ENCODE results near the gene RASSF4. TPM values are rescaled to one million over a fixed set of nuclear protein-coding genes. Genes with fewer than 3 reads are reported as not detected.

Gene RASSF4
- total RNA-seq (1 to 10 TPM; 1.5 to 2.9 TPM), total RNA-seq (1.1 to 2.1 reads per million in 2 donors)

- Mint-ChIP-seq H3K4me1 (peaks cover 15% of the 10 kb centered on the region), H3K4me3 (peak within 1 kb of the TSS; percentile 86), H3K27me3 (no peaks in the 10 kb centered on the region), H3K27ac (peak within 1 kb of the TSS; percentile 77), H3K36me3 (ENCODE audit: low read depth) (peaks cover 8% of the 10 kb centered on the region)
- H3K9me3 ChIP-seq (ENCODE audit: control insufficient read depth, low read length, poor library complexity, severe bottlenecking), result no peaks in the 10 kb centered on the region
- DNase-seq (peak; percentile 85 to 91 (median 89)), ATAC-seq (peak; percentile 100)
Observed at GRCh38 chr10:44959247-44960087, at the start of gene RASSF4. Gene RASSF4 (plus strand): TSS chr10:44959802. CDS start chr10:44970203, 10,401 bp downstream.

- Mint-ChIP-seq H3K4me1 (peaks cover 7% of the 10 kb centered on the region), H3K36me3 (ENCODE audit: low read depth) (no peaks in the 10 kb centered on the region), H3K27me3 (peaks cover 15% of the 10 kb centered on the region), H3K4me3 (no peak overlapping the region), H3K27ac (no peak overlapping the region)
- no peak for DNase-seq
- ATAC-seq, result no peak
- no peaks in the 10 kb centered on the region for H3K9me3 ChIP-seq (ENCODE audit: control insufficient read depth, low read length, poor library complexity, severe bottlenecking)
Observed at GRCh38 chr10:44909910-44910309, 49.7 kb upstream of the RASSF4 start.

- ATAC-seq, result no peak
- Mint-ChIP-seq H3K4me1 (peaks cover 7% of the 10 kb centered on the region), H3K4me3 (no peak overlapping the region), H3K36me3 (ENCODE audit: low read depth) (no peaks in the 10 kb centered on the region), H3K27me3 (peaks cover 20% of the 10 kb centered on the region), H3K27ac (no peak overlapping the region)
- no peaks in the 10 kb centered on the region for H3K9me3 ChIP-seq (ENCODE audit: control insufficient read depth, low read length, poor library complexity, severe bottlenecking)
- no peak for DNase-seq
Observed at GRCh38 chr10:44910602-44911001, 49.0 kb upstream of the RASSF4 start.

- H3K27me3 Mint-ChIP-seq, result peaks cover 25% of the 10 kb centered on the region
- H3K4me3 Mint-ChIP-seq, result no peak within 1 kb of the TSS
- DNase-seq, result no peak
- H3K36me3 Mint-ChIP-seq (ENCODE audit: low read depth), result no peaks in the 10 kb centered on the region
- H3K9me3 ChIP-seq (ENCODE audit: control insufficient read depth, low read length, poor library complexity, severe bottlenecking), result no peaks in the 10 kb centered on the region
- peaks cover 7% of the 10 kb centered on the region for H3K4me1 Mint-ChIP-seq
- no peak for ATAC-seq
- no peak within 1 kb of the TSS for H3K27ac Mint-ChIP-seq
Observed at GRCh38 chr10:44911081-44911540, 48.5 kb upstream of the RASSF4 start, which contains the start of gene TMEM72. Gene TMEM72 (plus strand): TSS chr10:44911337. CDS start chr10:44911513, 176 bp downstream.

- H3K36me3 Mint-ChIP-seq (ENCODE audit: low read depth), result no peaks in the 10 kb centered on the region
- H3K27me3 Mint-ChIP-seq, result peaks cover 25% of the 10 kb centered on the region
- no peak for ATAC-seq
- no peaks in the 10 kb centered on the region for H3K9me3 ChIP-seq (ENCODE audit: control insufficient read depth, low read length, poor library complexity, severe bottlenecking)
- no peak for DNase-seq
- peaks cover 8% of the 10 kb centered on the region for H3K4me1 Mint-ChIP-seq
- no peak overlapping the region for H3K4me3 Mint-ChIP-seq
- H3K27ac Mint-ChIP-seq, result no peak overlapping the region
Observed at GRCh38 chr10:44911951-44912350, 47.7 kb upstream of the RASSF4 start.

GRCh38 chr10:44913350-44914081 is 46.1 kb upstream of the RASSF4 start:
- Mint-ChIP-seq H3K27ac (no peak overlapping the region), H3K36me3 (ENCODE audit: low read depth) (no peaks in the 10 kb centered on the region), H3K4me3 (peak overlapping the region; percentile 36), H3K27me3 (peaks cover 23% of the 10 kb centered on the region), H3K4me1 (peaks cover 8% of the 10 kb centered on the region)
- ATAC-seq, result peak; percentile 32
- H3K9me3 ChIP-seq (ENCODE audit: control insufficient read depth, low read length, poor library complexity, severe bottlenecking), result no peaks in the 10 kb centered on the region
- DNase-seq, result no peak

- no peak overlapping the region for H3K27ac Mint-ChIP-seq
Observed at GRCh38 chr10:44914891-44915290, 44.7 kb upstream of the RASSF4 start.

GRCh38 chr10:44916429-44916828 is 43.2 kb upstream of the RASSF4 start:
- no peaks in the 10 kb centered on the region for H3K9me3 ChIP-seq (ENCODE audit: control insufficient read depth, low read length, poor library complexity, severe bottlenecking)
- Mint-ChIP-seq H3K27ac (no peak overlapping the region), H3K27me3 (peaks cover 21% of the 10 kb centered on the region), H3K36me3 (ENCODE audit: low read depth) (no peaks in the 10 kb centered on the region), H3K4me3 (no peak overlapping the region), H3K4me1 (peaks cover 8% of the 10 kb centered on the region)
- ATAC-seq (no peak), DNase-seq (no peak)

More at GRCh38 chr10:44914891-44915290, 44.7 kb upstream of the RASSF4 start:
- H3K27me3 Mint-ChIP-seq, result peaks cover 18% of the 10 kb centered on the region
- H3K9me3 ChIP-seq (ENCODE audit: control insufficient read depth, low read length, poor library complexity, severe bottlenecking), result no peaks in the 10 kb centered on the region
- peaks cover 8% of the 10 kb centered on the region for H3K4me1 Mint-ChIP-seq
- DNase-seq (no peak), ATAC-seq (no peak)
- H3K4me3 Mint-ChIP-seq, result no peak overlapping the region
- no peaks in the 10 kb centered on the region for H3K36me3 Mint-ChIP-seq (ENCODE audit: low read depth)

- no peak for DNase-seq
- Mint-ChIP-seq H3K4me1 (peaks cover 8% of the 10 kb centered on the region), H3K27me3 (peaks cover 21% of the 10 kb centered on the region), H3K27ac (no peak overlapping the region), H3K36me3 (ENCODE audit: low read depth) (no peaks in the 10 kb centered on the region), H3K4me3 (no peak overlapping the region)
- ATAC-seq, result no peak
- no peaks in the 10 kb centered on the region for H3K9me3 ChIP-seq (ENCODE audit: control insufficient read depth, low read length, poor library complexity, severe bottlenecking)
Observed at GRCh38 chr10:44917848-44918247, 41.8 kb upstream of the RASSF4 start.

- H3K4me1 Mint-ChIP-seq, result peaks cover 2% of the 10 kb centered on the region
- no peak for DNase-seq
- H3K4me3 Mint-ChIP-seq, result no peak overlapping the region
- no peaks in the 10 kb centered on the region for H3K9me3 ChIP-seq (ENCODE audit: control insufficient read depth, low read length, poor library complexity, severe bottlenecking)
- H3K27ac Mint-ChIP-seq, result no peak overlapping the region
- ATAC-seq, result no peak
- H3K36me3 Mint-ChIP-seq (ENCODE audit: low read depth), result peaks cover 3% of the 10 kb centered on the region
- peaks cover 29% of the 10 kb centered on the region for H3K27me3 Mint-ChIP-seq
Observed at GRCh38 chr10:44920252-44920651, 39.4 kb upstream of the RASSF4 start.

GRCh38 chr10:44921061-44921460 is 38.5 kb upstream of the RASSF4 start:
- no peaks in the 10 kb centered on the region for H3K9me3 ChIP-seq (ENCODE audit: control insufficient read depth, low read length, poor library complexity, severe bottlenecking)
- H3K4me3 Mint-ChIP-seq, result no peak overlapping the region
- peaks cover 20% of the 10 kb centered on the region for H3K27me3 Mint-ChIP-seq
- H3K36me3 Mint-ChIP-seq (ENCODE audit: low read depth), result peaks cover 3% of the 10 kb centered on the region
- peaks cover 2% of the 10 kb centered on the region for H3K4me1 Mint-ChIP-seq
- DNase-seq (no peak), ATAC-seq (no peak)
- H3K27ac Mint-ChIP-seq, result no peak overlapping the region

GRCh38 chr10:44921506-44921905 is 38.1 kb upstream of the RASSF4 start:
- H3K9me3 ChIP-seq (ENCODE audit: control insufficient read depth, low read length, poor library complexity, severe bottlenecking), result no peaks in the 10 kb centered on the region
- H3K36me3 Mint-ChIP-seq (ENCODE audit: low read depth), result peaks cover 3% of the 10 kb centered on the region
- H3K27ac Mint-ChIP-seq, result no peak overlapping the region
- DNase-seq, result no peak
- H3K27me3 Mint-ChIP-seq, result peaks cover 20% of the 10 kb centered on the region
- no peak overlapping the region for H3K4me3 Mint-ChIP-seq
- peaks cover 2% of the 10 kb centered on the region for H3K4me1 Mint-ChIP-seq
- no peak for ATAC-seq

GRCh38 chr10:44922021-44922420 is 37.6 kb upstream of the RASSF4 start:
- H3K4me1 Mint-ChIP-seq, result no peaks in the 10 kb centered on the region
- ATAC-seq (no peak), DNase-seq (no peak)

More at GRCh38 chr10:44922021-44922420, 37.6 kb upstream of the RASSF4 start:
- no peaks in the 10 kb centered on the region for H3K9me3 ChIP-seq (ENCODE audit: control insufficient read depth, low read length, poor library complexity, severe bottlenecking)
- H3K27me3 Mint-ChIP-seq, result peaks cover 20% of the 10 kb centered on the region
- peaks cover 3% of the 10 kb centered on the region for H3K36me3 Mint-ChIP-seq (ENCODE audit: low read depth)
- H3K27ac Mint-ChIP-seq, result no peak overlapping the region
- no peak overlapping the region for H3K4me3 Mint-ChIP-seq
